Activated CD4-positive, alpha-beta T cell treated with anti-CD3 and anti-CD28 coated beads, Interleukin-2, amount 10 ng/mL, durations not matched to agents 7 days and 5 days (primary cell): ENCODE data around the gene MAP2K6. TPM values are rescaled to one million over a fixed set of nuclear protein-coding genes. Genes with fewer than 3 reads are reported as not detected.

Experiments used
- CTCF ChIA-PET: fragments of 350-600 bp; sonication (Branson Sonifier 250); formaldehyde crosslinking; loops from one replicate; lab custom pipeline; 2021; ENCODE audit warnings: antibody characterized with exemption; lab: Charles Lee
- POLR2A ChIA-PET: fragments of 350-600 bp; sonication (Branson Sonifier 250); formaldehyde crosslinking; loops from one replicate; lab custom pipeline; 2021; ENCODE audit warnings: antibody characterized with exemption; lab: Charles Lee
- DNase-seq: peaks from one replicate; pipeline ENCODE4 v3.0.0-alpha.2; 2020
- H3K27ac Mint-ChIP-seq: one replicate; pipeline ENCODE4 v1.8.0; 2021; ENCODE audit warnings: mild to moderate bottlenecking, moderate library complexity, mixed read lengths
- H3K27me3 Mint-ChIP-seq: one replicate; pipeline ENCODE4 v1.8.0; 2021; ENCODE audit warnings: mixed read lengths
- H3K36me3 Mint-ChIP-seq: one replicate; pipeline ENCODE4 v1.8.0; 2021; ENCODE audit warnings: low read depth, mixed read lengths
- H3K4me1 Mint-ChIP-seq: one replicate; pipeline ENCODE4 v1.8.0; 2021; ENCODE audit warnings: mixed read lengths
- H3K4me3 Mint-ChIP-seq: one replicate; pipeline ENCODE4 v1.8.0; 2021; ENCODE audit warnings: mild to moderate bottlenecking, moderate library complexity, mixed read lengths
- H3K9me3 Mint-ChIP-seq: one replicate; pipeline ENCODE4 v1.8.0; 2021; ENCODE audit warnings: mixed read lengths
- total RNA-seq, 2 experiments: library from RNA; stranded (reverse); gene quantifications; one replicate each; pipeline ENCODE4 v1.2.3, GENCODE V29; 2021

The MAP2K6 gene
- total RNA-seq, 2 experiments from 2014 or later = 11.0 to 11.6 TPM

DNA sequence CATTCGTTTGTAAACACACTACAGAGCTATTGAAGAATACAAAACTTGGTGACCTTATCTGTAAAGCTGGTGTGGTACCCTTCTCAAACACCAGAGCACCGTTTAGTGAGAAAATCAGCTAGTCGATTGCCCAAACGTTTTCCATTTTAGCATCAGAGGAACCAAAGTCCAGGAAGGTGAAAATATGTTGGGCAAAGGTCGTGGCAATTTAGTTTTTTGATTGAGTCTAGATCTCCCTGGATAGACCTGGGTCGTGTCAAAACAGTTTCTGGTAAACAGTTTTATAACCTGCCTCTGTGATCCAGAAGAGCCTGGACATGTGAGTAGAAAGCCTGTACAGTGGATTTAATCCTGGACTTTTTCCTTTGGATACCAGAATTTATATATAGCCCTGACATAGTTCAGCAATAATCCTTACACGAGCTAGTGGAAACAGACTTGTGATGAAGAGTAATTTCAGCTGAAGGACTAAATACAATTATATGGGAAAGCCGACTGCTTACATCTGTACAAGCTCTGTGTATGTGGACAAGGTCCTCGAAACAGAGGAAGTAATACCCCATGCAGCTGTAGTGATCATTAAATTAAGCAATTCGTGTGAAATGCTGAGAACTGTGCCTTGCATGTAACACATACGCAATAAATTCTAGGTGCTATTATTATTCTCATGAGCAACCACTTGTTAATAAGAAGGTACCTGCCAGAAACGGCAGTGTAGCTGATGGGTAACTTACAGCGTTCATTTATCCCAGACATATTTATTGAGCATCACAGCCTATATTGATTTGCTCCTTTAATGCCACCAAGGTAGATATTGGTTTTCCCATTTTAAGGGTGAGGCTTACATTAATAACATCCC lies 72.5 kb downstream of the MAP2K6 start:
- no peaks in the 10 kb centered on the region for H3K36me3 Mint-ChIP-seq
- no peak overlapping the region for H3K27ac Mint-ChIP-seq
- POLR2A ChIA-PET = no interaction called here
- CTCF ChIA-PET = no interaction called here
- H3K9me3 Mint-ChIP-seq = no peaks in the 10 kb centered on the region
- no peak for DNase-seq
- H3K27me3 Mint-ChIP-seq = no peaks in the 10 kb centered on the region
- no peak overlapping the region for H3K4me3 Mint-ChIP-seq
- H3K4me1 Mint-ChIP-seq = no peaks in the 10 kb centered on the region

DNA sequence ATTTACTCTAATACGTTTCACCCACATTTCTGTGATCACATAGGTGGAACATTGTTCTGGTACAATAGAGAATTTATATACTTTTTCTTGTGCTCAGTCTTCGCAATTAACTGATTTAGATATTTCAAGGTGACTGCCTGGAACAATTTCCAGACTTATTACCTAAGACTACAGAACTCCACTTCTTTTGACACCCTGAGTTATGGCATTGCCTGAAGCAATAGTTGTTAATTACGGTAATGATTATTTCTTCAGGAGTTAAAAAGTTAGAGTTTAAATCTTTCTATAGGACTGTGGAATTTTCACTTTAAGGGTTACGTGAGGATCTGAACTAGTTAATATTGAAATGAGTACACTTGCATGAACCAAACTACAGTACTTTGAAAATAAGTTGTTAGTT lies 74.8 kb downstream of the MAP2K6 start:
- CTCF ChIA-PET = no interaction called here
- Mint-ChIP-seq H3K4me1 (no peaks in the 10 kb centered on the region), H3K27ac (no peak overlapping the region), H3K9me3 (no peaks in the 10 kb centered on the region), H3K36me3 (no peaks in the 10 kb centered on the region), H3K4me3 (no peak overlapping the region), H3K27me3 (no peaks in the 10 kb centered on the region)
- POLR2A ChIA-PET = no interaction called here
- no peak for DNase-seq

DNA sequence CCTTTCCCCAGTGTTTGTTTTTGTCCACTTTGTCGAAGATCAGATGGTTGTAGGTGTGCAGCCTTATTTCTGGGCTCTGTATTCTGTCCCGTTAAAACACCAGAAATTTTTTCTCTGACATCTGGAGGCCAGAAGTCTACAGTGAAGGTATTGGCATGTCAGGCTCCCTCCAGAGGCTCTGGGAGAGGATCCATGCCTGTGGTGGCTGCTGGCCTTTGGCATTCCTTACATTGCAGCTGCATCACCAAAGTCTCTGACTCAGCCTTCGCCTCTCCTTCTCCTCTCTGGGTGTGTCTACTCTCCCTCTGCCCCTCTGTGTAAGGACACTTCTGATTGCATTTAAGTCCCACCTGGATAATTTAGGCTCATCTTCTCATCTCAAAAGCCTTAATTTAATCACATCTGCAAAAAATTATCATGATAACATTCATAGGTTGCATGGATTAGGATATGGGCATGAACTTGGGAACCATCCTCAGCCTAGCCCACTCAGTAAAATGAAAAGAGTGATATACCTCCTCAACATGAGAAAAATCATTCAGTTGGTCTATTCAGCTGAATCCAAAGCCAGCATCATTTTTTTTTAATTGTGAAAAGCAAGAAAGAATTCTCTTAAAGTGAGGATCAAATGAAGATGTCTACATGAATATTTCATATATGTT lies 78.0 kb downstream of the MAP2K6 start:
- Mint-ChIP-seq H3K9me3 (no peaks in the 10 kb centered on the region), H3K4me3 (no peak overlapping the region), H3K36me3 (no peaks in the 10 kb centered on the region), H3K27me3 (no peaks in the 10 kb centered on the region), H3K27ac (no peak overlapping the region), H3K4me1 (no peaks in the 10 kb centered on the region)
- ChIA-PET POLR2A (no interaction called here), CTCF (no interaction called here)
- no peak for DNase-seq

DNA sequence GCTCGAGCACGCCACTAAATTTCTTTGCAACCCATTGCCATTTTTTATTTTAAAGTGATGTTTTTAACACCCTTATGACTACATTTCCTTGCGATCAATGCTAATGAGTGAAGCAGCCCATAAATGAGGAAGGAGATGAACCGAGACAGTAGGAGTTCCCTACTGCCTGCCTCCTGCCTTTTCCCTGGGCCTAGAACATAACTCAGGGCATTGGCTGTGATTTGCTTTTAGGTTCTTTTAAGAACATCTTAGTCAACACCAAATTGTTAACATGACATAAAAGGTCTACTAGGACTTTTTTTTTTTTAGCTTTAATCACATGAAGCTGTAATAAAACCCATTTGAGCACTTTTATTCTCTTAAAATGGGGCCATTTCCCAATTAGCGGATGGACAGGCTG lies 81.3 kb downstream of the MAP2K6 start:
- H3K36me3 Mint-ChIP-seq = no peaks in the 10 kb centered on the region
- no peak for DNase-seq
- no peak overlapping the region for H3K4me3 Mint-ChIP-seq
- ChIA-PET CTCF (no interaction called here), POLR2A (interaction anchor here (0.7 kb wide), 1 partner anchor 29 kb away, joined by 3 read pairs; no protein-coding TSS in a partner anchor)
- H3K9me3 Mint-ChIP-seq = no peaks in the 10 kb centered on the region
- H3K27ac Mint-ChIP-seq = no peak overlapping the region
- no peaks in the 10 kb centered on the region for H3K27me3 Mint-ChIP-seq
- H3K4me1 Mint-ChIP-seq = no peaks in the 10 kb centered on the region

DNA sequence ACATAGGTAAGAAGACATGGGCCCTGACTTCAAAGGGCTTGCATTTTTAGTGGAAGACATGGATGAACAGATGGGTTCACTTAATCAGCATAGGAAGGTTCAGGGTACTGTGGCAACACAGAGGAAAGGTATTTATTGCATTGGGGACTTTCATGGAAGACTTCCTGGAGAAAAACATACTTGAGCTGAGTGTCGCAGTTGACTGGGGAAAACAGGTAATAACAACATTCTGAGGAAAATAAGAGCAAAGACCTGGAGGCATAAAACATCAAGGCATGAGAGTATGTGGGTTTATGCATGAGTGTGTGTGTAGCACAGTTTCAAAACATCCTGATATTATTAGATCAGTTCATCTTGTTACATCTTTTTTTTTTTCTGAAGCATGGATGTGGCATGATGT lies 82.7 kb downstream of the MAP2K6 start:
- no peaks in the 10 kb centered on the region for H3K36me3 Mint-ChIP-seq
- no peak overlapping the region for H3K4me3 Mint-ChIP-seq
- ChIA-PET CTCF (no interaction called here), POLR2A (no interaction called here)
- no peaks in the 10 kb centered on the region for H3K9me3 Mint-ChIP-seq
- no peak for DNase-seq
- peaks cover 2% of the 10 kb centered on the region for H3K4me1 Mint-ChIP-seq
- H3K27ac Mint-ChIP-seq = no peak overlapping the region
- no peaks in the 10 kb centered on the region for H3K27me3 Mint-ChIP-seq

DNA sequence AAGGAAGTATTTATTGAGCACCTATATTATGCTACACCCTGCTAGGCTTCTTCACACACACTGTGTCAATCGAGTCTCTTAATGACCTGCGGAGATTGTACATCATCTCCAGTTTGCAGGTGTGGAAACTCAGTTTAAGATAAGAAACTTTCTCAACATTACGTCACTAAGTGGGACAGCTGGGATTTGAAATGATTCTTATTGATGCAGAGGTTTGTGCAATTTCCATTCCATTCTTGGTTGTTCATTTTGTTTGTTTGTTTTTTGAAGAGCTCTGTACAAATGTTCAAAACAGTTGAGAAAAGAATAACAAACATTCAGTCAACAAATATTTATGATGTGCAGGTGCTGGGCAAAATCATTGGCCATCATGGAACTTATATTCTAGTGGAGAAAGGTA lies 84.8 kb downstream of the MAP2K6 start:
- Mint-ChIP-seq H3K36me3 (no peaks in the 10 kb centered on the region), H3K27me3 (no peaks in the 10 kb centered on the region), H3K4me1 (peaks cover 6% of the 10 kb centered on the region), H3K9me3 (no peaks in the 10 kb centered on the region), H3K4me3 (no peak overlapping the region), H3K27ac (no peak overlapping the region)
- CTCF ChIA-PET = no interaction called here
- POLR2A ChIA-PET = no interaction called here
- DNase-seq = no peak

DNA sequence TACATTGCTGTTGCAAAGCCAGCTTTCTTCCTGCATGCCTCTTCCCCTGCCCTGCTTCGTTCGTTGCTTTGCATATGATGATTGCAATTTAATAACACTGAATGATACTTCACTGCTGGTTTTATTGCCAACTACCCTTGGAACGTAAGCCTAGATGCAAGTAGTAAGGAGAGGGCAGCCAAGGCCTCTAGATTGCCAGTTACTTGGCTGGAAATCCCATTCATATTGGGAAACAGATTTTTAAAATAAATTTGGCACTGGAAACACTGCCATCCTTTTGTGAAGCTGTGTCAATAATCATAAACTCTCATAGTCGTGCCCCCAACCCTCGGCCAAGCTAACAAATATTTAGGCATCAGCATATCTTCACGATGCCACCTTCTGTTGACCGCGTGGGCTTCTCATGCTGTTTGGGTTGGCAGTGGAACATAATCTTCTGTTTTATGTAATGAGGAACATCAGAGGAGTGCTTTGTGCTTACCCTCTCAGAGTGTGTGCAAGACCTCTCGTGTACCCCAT lies 86.5 kb downstream of the MAP2K6 start:
- no peaks in the 10 kb centered on the region for H3K27me3 Mint-ChIP-seq
- H3K9me3 Mint-ChIP-seq = no peaks in the 10 kb centered on the region
- H3K36me3 Mint-ChIP-seq = no peaks in the 10 kb centered on the region
- ChIA-PET POLR2A (no interaction called here), CTCF (interaction anchor here (0.6 kb wide), 1 partner anchor 1697 kb away, joined by 3 read pairs; no protein-coding TSS in a partner anchor)
- no peak for DNase-seq
- H3K4me3 Mint-ChIP-seq = no peak overlapping the region
- H3K4me1 Mint-ChIP-seq = peaks cover 6% of the 10 kb centered on the region
- H3K27ac Mint-ChIP-seq = no peak overlapping the region

DNA sequence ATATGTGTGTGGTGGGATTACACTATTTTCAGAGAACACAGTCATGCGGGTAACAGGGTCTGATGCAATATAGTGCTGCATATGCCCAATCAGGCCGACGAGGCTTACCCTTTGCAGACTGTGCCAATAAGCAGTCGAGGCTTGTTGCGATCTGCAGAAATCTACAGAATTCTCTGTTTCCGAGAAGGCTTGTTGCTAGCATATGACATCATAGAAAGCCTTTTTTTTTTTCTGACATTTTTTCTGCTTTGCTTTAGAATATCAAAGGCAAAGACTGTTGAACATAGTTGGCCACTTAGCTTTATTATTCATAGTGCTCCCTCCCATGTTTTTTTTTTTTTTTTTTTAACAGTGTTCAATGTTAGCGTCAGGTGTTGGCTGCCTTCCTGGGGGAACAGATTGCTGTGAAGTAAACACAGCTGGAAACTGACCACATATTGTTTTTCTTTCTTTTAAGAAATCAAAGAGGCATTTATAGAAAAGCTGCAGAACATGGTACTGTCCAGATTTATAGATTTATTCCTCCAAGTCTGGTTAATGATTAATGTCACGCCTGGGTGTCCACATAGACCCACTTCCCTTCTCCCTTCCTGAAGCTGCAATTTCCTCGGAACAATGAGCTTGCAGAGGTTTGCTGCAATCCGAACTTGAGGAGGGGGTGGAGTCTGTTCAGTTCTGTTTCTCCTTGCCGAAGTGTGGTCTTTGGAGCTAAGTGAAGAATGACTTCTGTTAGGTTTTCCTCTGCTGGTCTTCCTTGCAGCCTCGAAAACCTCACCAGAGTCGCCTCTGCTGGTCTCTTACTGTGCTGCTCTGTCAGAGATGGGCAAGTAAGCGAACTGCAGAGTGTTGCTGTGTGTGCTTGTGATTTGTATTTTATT lies 87.3 kb downstream of the MAP2K6 start:
- H3K4me3 Mint-ChIP-seq = no peak overlapping the region
- H3K36me3 Mint-ChIP-seq = no peaks in the 10 kb centered on the region
- no peak overlapping the region for H3K27ac Mint-ChIP-seq
- no peaks in the 10 kb centered on the region for H3K27me3 Mint-ChIP-seq
- peaks cover 6% of the 10 kb centered on the region for H3K4me1 Mint-ChIP-seq
- no peak for DNase-seq
- H3K9me3 Mint-ChIP-seq = no peaks in the 10 kb centered on the region
- POLR2A ChIA-PET = no interaction called here
- CTCF ChIA-PET = interaction anchor here (1.4 kb wide), 1 partner anchor 9 kb away, joined by 4 read pairs; no protein-coding TSS in a partner anchor

DNA sequence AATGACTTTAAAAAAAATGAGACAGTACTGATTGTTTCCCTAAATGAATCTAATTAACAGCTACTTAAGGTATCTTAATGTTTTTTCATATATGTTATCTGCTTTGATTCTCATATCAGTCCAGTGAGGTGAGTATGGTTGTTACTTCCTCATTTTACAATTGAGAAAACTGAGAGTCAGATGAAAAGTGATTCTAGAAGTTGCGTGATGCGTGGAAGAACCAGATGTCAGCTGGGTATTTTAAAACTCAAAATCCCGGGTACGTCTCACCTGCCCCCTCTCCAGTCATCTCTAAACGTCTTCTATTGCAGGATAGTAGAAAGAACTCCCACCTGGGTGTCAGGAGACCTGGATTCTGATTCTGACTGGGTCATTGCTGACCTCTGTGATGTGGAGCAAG lies 89.2 kb downstream of the MAP2K6 start:
- Mint-ChIP-seq H3K4me3 (no peak overlapping the region), H3K9me3 (no peaks in the 10 kb centered on the region), H3K4me1 (peaks cover 6% of the 10 kb centered on the region), H3K36me3 (no peaks in the 10 kb centered on the region), H3K27me3 (no peaks in the 10 kb centered on the region), H3K27ac (no peak overlapping the region)
- DNase-seq = no peak
- CTCF ChIA-PET = interaction anchor here (0.6 kb wide), 1 partner anchor 54 kb away, joined by 3 read pairs; no protein-coding TSS in a partner anchor
- POLR2A ChIA-PET = no interaction called here

DNA sequence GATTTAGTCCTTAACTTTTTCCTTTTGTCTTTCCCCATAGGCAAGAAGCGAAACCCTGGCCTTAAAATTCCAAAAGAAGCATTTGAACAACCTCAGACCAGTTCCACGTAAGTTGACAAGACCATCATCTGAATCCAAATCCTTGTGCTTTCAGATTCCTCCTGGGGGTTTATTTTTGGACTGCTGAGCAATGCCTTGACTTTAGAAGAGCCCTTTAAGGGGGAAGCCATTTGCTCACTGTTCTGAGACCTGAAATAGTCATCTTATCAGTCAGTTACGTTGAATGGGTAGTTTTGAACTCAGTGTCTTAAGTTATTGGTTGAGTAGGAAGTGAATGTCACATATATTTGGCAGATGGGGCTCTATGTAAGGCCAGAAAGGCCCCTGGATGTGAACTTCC lies 91.2 kb downstream of the MAP2K6 start:
- H3K36me3 Mint-ChIP-seq = no peaks in the 10 kb centered on the region
- H3K27ac Mint-ChIP-seq = no peak overlapping the region
- no peak overlapping the region for H3K4me3 Mint-ChIP-seq
- no peaks in the 10 kb centered on the region for H3K27me3 Mint-ChIP-seq
- DNase-seq = no peak
- ChIA-PET POLR2A (interaction anchor here (0.6 kb wide), 1 partner anchor 180 kb away, joined by 3 read pairs; no protein-coding TSS in a partner anchor), CTCF (no interaction called here)
- H3K9me3 Mint-ChIP-seq = no peaks in the 10 kb centered on the region
- H3K4me1 Mint-ChIP-seq = peaks cover 8% of the 10 kb centered on the region

DNA sequence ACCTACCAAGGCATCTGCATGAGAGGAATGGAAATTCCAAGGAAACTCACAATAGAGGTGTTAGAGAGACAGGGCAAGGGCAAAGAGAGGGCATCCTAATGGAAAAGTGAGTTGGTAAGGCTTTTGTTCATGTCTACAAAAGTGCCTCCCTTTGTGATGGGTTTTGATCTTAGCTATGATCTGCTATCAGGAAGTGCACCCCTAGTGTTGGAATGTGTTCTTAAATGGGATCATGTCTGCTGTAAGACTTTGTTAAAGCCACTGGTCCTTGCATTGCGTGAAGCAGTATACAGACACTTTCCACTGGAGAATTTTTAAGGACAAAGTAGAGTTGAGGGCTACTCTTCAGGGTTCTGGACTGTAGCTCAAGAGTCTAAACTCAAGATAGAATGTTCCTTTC lies 92.0 kb downstream of the MAP2K6 start:
- peaks cover 8% of the 10 kb centered on the region for H3K4me1 Mint-ChIP-seq
- no peak overlapping the region for H3K4me3 Mint-ChIP-seq
- H3K9me3 Mint-ChIP-seq = no peaks in the 10 kb centered on the region
- no peaks in the 10 kb centered on the region for H3K36me3 Mint-ChIP-seq
- ChIA-PET CTCF (interaction anchor here (1.3 kb wide), 1 partner anchor 18 kb away, joined by 3 read pairs; no protein-coding TSS in a partner anchor), POLR2A (no interaction called here)
- no peak for DNase-seq
- no peak overlapping the region for H3K27ac Mint-ChIP-seq
- no peaks in the 10 kb centered on the region for H3K27me3 Mint-ChIP-seq

DNA sequence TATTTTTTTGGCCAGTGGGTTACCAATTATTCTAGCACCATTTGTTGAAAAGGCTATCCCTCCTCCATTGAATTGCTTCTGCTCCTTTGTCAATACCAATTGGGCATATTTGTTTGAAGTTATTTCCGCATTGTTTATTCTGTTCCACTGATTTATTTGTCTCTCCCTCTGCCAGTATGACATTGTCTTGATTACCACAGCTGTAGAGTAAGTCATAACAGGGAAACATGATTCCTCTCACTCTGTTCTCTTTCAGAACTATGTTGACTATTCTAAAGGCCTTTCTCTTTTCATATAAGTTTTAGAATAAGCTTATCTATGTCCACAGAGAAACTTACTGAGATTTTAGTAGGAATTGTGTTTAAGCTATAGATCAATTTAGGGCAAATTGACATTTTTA lies 94.3 kb downstream of the MAP2K6 start:
- H3K27ac Mint-ChIP-seq = no peak overlapping the region
- H3K4me3 Mint-ChIP-seq = no peak overlapping the region
- no peaks in the 10 kb centered on the region for H3K27me3 Mint-ChIP-seq
- ChIA-PET POLR2A (no interaction called here), CTCF (no interaction called here)
- no peaks in the 10 kb centered on the region for H3K36me3 Mint-ChIP-seq
- peaks cover 2% of the 10 kb centered on the region for H3K4me1 Mint-ChIP-seq
- DNase-seq = no peak
- no peaks in the 10 kb centered on the region for H3K9me3 Mint-ChIP-seq
